Gastrocnemius medialis (tissue), 4 donors: ENCODE data around the gene ALPI. TPM values are rescaled to one million over a fixed set of nuclear protein-coding genes. Genes with fewer than 3 reads are reported as not detected.

Experiments
- ATAC-seq, 2 donors: fragments of 150-250 bp; one replicate each; pipeline ENCODE4 v1.9.1; 2016
- DNase-seq, 2 donors: peaks; one replicate each; pipeline ENCODE4 v3.0.0-alpha.2; 2019
- H3K27ac ChIP-seq, 4 donors: fragments of 200-600 bp; sonication (generic); 1 replicate in 1 of 4; 2 replicates in 3 of 4; pipeline ENCODE4 v1.5.1; 2016 to 2018; ENCODE audit warnings: mild to moderate bottlenecking in 2 of 4, moderate library complexity in 1 of 4
- H3K27me3 ChIP-seq, 3 donors: fragments of 200-600 bp; sonication (generic) in 2 of 3; 1 replicate in 1 of 3; 2 replicates in 2 of 3; pipeline versions ENCODE4 v1.5.1 to v1.6.0; 2016 to 2019; ENCODE audit warnings: mild to moderate bottlenecking in 1 of 3, moderate library complexity in 1 of 3
- H3K36me3 ChIP-seq, 2 donors: fragments of 200-600 bp; sonication (generic) in 1 of 2; one replicate each; pipeline ENCODE4 v1.5.1; 2017 to 2018
- H3K4me1 ChIP-seq, 2 donors: fragments of 200-600 bp; sonication (generic) in 1 of 2; one replicate each; pipeline ENCODE4 v1.5.1; 2016 to 2017; ENCODE audit warnings: mild to moderate bottlenecking in 2 of 2
- H3K4me3 ChIP-seq, 4 donors: fragments of 200-600 bp; sonication (generic) in 3 of 4; 1 replicate in 1 of 4; 2 replicates in 3 of 4; pipeline ENCODE4 v1.5.1; 2016 to 2019; ENCODE audit warnings: mild to moderate bottlenecking in 2 of 4
- H3K9me3 ChIP-seq, 3 donors: fragments of 200-600 bp; sonication (generic) in 2 of 3; 1 replicate in 1 of 3; 2 replicates in 2 of 3; pipeline ENCODE4 v1.5.1; 2016 to 2019
- POLR2A ChIP-seq, 2 donors: fragments of 450-650 bp; IDR thresholded peaks; one replicate each; pipeline ENCODE4 v1.6.1; 2017; ENCODE audit warnings: antibody characterized with exemption in 2 of 2, mild to moderate bottlenecking in 2 of 2, moderate library complexity in 2 of 2
- in situ Hi-C, 4 donors: fragments of 200-750 bp; cut with MboI; loops; one replicate each; pipeline versions ENCODE4 v1.15.0 to v1.8.0; 2017; ENCODE audit warnings: low sequenced_read_pairs in 4 of 4
- intact Hi-C: fragments of 100-400 bp; cut with DNase I; formaldehyde crosslinking; loops from one replicate; pipeline ENCODE4 v1.15.1; 2023; ENCODE audit warnings: low total_unique reads
- total RNA-seq, 4 donors: library from RNA; depleted of rRNA; stranded (reverse); fragments of >200 nt; gene quantifications; one replicate each; pipeline versions ENCODE4 v1.1.0 to v1.2.3, GENCODE V29; 2016
- TF ChIP-seq, protein P1 (sequence below), 5 experiments: fragments of 450-650 bp in 3 of 5; fragments of 200-600 bp in 2 of 5; sonication (generic) in 2 of 5; IDR thresholded peaks in 4 of 5; conservative IDR thresholded peaks in 1 of 5; 1 replicate in 4 of 5; 2 replicates in 1 of 5; pipeline ENCODE4 v1.5.1; 2016 to 2019; ENCODE audit warnings: antibody characterized with exemption in 5 of 5, mild to moderate bottlenecking in 3 of 5, moderate library complexity in 3 of 5

ALPI gene
- total RNA-seq, 4 donors from 2014 or later: not detected

DNA sequence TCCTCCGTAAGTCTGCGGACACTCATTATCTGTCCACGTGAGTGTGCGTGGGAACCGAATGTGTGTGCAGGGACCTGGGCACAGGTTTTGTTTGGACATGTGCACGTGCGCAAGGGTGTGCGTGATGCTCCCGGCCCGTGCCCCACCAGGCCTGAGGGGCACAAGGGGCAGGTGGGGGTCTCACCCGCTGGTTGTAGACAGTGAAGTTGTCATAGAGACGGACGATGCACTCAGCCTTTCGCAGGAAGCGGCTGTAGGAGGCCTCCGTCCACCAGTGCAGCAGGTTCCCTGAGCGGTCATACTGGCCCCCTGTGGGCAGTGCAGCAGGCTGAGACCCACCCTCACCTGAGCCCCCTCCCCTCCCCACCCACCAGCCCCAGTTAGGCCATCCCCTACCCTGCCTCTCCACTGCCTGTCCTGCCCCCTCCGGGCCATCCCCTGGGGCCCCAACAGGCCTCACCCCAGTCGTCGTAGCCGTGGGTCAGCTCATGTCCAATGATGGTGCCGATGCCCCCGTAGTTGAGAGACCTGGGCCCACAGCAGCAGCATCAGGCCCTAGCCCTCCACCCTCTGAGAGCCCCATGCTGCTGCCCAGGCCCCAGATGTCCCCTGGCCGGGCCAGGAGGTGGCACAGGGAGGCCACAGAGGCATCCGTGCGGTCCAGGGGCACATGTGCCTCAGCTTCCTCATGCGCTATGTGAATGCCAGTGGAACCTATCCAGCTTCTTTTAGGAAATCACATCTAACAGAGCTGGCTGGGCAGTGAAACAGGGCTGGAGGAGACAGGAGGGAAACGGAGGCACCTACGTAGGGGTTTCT lies 25.6 kb downstream of the ALPI start:
- intact Hi-C loops: no loop called here
- H3K9me3 ChIP-seq: no peaks in the 10 kb centered on the region
- no peak overlapping the region for H3K4me3 ChIP-seq
- no peaks in the 10 kb centered on the region for H3K4me1 ChIP-seq
- peaks cover 23 to 32% (median 28%) of the 10 kb centered on the region in 3 donors for H3K27me3 ChIP-seq
- no peaks in the 10 kb centered on the region for H3K36me3 ChIP-seq
- no peak for ATAC-seq
- no peak for DNase-seq
- in situ Hi-C loops: no loop called here
- H3K27ac ChIP-seq: no peak overlapping the region
- no peak for TF ChIP-seq POLR2A (IDR thresholded peaks at IDR 0.05)
- TF ChIP-seq, protein P1, sequence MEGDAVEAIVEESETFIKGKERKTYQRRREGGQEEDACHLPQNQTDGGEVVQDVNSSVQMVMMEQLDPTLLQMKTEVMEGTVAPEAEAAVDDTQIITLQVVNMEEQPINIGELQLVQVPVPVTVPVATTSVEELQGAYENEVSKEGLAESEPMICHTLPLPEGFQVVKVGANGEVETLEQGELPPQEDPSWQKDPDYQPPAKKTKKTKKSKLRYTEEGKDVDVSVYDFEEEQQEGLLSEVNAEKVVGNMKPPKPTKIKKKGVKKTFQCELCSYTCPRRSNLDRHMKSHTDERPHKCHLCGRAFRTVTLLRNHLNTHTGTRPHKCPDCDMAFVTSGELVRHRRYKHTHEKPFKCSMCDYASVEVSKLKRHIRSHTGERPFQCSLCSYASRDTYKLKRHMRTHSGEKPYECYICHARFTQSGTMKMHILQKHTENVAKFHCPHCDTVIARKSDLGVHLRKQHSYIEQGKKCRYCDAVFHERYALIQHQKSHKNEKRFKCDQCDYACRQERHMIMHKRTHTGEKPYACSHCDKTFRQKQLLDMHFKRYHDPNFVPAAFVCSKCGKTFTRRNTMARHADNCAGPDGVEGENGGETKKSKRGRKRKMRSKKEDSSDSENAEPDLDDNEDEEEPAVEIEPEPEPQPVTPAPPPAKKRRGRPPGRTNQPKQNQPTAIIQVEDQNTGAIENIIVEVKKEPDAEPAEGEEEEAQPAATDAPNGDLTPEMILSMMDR (IDR thresholded peaks at IDR 0.05 in 4 of 5, conservative IDR thresholded peaks at IDR 0.05 in 1 of 5): no peak

DNA sequence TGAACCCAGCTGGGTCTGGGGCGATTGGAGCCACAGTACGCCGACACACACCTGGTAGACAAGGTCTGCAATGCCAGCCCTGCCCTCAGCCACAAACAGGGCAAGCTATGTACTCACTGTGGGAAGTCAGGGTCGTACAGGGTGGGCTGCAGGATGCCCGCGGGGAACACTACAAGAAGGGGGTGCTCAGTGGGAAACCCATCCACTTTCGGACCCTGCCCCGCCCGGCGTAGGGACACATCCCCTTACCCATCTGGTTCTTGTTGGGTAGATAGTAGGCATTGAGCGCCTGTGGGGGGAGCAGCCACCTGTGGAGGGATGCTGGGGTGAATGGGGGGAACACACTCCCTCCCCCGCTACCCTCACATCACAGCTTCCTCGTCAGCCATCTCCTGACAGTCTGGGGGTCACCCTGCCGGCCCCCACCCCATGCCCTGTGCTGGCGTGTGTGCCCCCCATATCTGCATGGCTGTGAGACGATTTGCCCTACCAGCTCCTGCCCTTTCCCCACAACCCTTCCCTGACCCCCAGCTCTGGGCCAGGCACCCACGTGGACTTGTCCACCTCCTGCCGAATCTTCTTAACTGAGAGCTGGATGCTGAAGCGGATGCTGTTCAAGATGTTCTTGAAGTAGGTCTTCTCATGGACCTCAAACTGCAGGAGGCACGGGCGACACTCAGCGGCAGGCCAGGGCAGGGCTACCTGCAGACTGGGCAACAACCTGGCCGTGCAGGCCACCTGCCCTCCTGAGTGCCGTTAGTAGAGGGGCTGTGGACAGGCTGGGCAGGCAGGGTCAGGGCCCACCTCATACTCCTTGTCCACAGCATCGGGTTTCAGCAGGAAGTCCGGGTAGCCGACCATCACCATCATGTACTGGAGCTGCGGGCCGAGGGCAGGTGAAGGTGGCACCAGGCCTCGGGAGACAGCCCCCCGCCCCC lies 26.6 kb downstream of the ALPI start:
- ATAC-seq (no peak), DNase-seq (no peak)
- H3K36me3 ChIP-seq: no peaks in the 10 kb centered on the region
- TF ChIP-seq, protein P1 (IDR thresholded peaks at IDR 0.05 in 4 of 5, conservative IDR thresholded peaks at IDR 0.05 in 1 of 5): no peak
- TF ChIP-seq POLR2A (IDR thresholded peaks at IDR 0.05): no peak
- H3K27me3 ChIP-seq: peaks cover 31 to 42% (median 37%) of the 10 kb centered on the region in 3 donors
- in situ Hi-C loops: no loop called here
- intact Hi-C loops: no loop called here
- H3K4me3 ChIP-seq: no peak overlapping the region
- H3K4me1 ChIP-seq: no peaks in the 10 kb centered on the region
- no peaks in the 10 kb centered on the region for H3K9me3 ChIP-seq
- no peak overlapping the region for H3K27ac ChIP-seq

DNA sequence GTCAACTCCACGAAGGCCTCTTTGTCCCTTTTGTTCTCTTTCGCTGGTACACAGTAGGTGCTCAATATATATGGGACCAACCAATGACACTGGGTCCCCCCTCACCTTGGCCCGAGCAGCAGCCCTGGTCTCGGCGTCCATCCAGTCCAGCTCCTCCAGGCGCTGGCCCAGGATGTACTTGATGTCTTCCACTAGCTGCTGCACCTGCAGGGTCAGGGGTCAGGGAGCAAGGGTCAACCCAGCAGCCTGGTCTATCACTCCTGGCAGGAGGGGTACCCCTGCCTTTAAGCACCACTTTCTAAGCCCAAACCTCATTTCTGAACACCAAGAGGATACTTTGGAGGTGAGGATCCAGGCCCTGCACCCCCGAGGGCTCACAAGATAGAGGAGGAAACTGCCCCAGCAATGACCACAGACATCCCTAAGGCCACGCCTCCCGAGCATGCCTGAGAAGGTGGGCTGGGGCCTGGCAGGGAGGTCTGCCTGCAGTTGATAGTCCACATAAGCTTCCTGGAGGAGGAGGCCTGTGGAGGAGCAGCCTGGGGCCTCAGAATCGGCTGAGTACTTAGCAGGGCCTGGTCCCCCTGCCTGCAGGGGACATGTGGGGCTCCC lies 27.5 kb downstream of the ALPI start:
- in situ Hi-C loops: no loop called here
- Histone ChIP-seq H3K4me1 (no peaks in the 10 kb centered on the region), H3K27ac (no peak overlapping the region), H3K9me3 (no peaks in the 10 kb centered on the region), H3K36me3 (no peaks in the 10 kb centered on the region), H3K4me3 (no peak overlapping the region), H3K27me3 (peaks cover 31 to 42% (median 41%) of the 10 kb centered on the region in 3 donors)
- intact Hi-C loops: no loop called here
- TF ChIP-seq POLR2A (IDR thresholded peaks at IDR 0.05): no peak
- TF ChIP-seq, protein P1 (IDR thresholded peaks at IDR 0.05 in 4 of 5, conservative IDR thresholded peaks at IDR 0.05 in 1 of 5): no peak
- DNase-seq (no peak), ATAC-seq (no peak)

DNA sequence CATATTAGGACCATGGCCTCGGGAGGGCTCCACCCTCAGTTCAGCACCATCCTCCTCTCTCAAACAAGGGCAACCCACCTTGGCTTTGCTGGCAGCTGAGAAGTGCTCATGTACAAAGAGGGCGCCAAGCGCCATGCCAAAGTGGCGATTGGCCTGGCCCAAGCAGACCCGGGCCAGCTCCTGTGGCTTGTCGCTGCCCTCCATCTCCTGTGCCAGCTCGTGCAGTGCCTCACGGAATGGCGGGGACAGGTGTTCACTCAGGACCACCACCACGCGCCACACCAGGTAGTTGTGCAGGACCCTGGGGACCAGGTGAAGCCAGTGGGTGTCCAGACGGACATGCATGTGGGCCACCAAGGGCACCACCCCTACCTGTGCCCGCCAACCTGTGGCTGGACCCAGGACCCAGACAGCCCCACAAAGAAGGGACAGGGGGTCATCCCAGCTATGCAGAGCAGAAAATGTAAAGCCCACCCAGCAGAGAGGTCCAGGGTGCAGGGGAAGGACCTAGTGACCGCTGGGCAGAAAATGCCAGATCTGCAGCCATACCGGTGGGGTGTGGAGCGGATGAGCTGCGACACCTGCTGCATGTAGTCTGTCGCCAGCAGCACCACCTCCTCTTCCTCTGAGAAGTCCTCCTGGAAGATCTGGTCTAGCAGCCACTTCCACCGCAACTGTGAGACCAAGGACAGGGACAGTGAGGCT lies 28.1 kb downstream of the ALPI start:
- Histone ChIP-seq H3K36me3 (no peaks in the 10 kb centered on the region), H3K4me3 (no peak overlapping the region), H3K9me3 (no peaks in the 10 kb centered on the region), H3K4me1 (no peaks in the 10 kb centered on the region), H3K27ac (no peak overlapping the region), H3K27me3 (peaks cover 31 to 42% (median 41%) of the 10 kb centered on the region in 3 donors)
- no peak for TF ChIP-seq POLR2A (IDR thresholded peaks at IDR 0.05)
- TF ChIP-seq, protein P1 (IDR thresholded peaks at IDR 0.05 in 4 of 5, conservative IDR thresholded peaks at IDR 0.05 in 1 of 5): no peak
- ATAC-seq (no peak), DNase-seq (no peak)
- in situ Hi-C loops: no loop called here
- intact Hi-C loops: no loop called here
